K562 (cell line): Measurements from ENCODE around the gene MAD1L1.

Experiments used
- CTCF ChIP-seq, 3 experiments: IDR thresholded peaks in 2 of 3; conservative IDR thresholded peaks in 1 of 3; 2 replicates each; pipeline ENCODE4 v1.5.1; 2011 to 2012; ENCODE audit warnings: low read length in 3 of 3, mild to moderate bottlenecking in 3 of 3, control low read depth in 2 of 3, improper control_type of control experiment in 1 of 3, inconsistent platforms in 1 of 3, low read depth in 1 of 3, mixed read lengths in 1 of 3, moderate library complexity in 1 of 3; ENCODE audit not compliant: insufficient read depth in 2 of 3
- EP400 ChIP-seq: fragments of 450-650 bp; IDR thresholded peaks from 2 replicates; pipeline ENCODE4 v1.6.1; 2017; ENCODE audit warnings: antibody characterized with exemption, mild to moderate bottlenecking, moderate library complexity
- MXI1 ChIP-seq: IDR thresholded peaks from 2 replicates; pipeline ENCODE4 v1.6.1; 2011; ENCODE audit warnings: low read depth, mild to moderate bottlenecking, improper control_type of control experiment, low read length
- NR2F6 ChIP-seq: fragments of 450-650 bp; formaldehyde crosslinking; IDR thresholded peaks from 2 replicates; pipeline ENCODE4 v1.4.0; 2020; ENCODE audit warnings: mild to moderate bottlenecking
- PATZ1 ChIP-seq: fragments of 250-450 bp; sonication (Bioruptor Pico); IDR thresholded peaks from 2 replicates; pipeline ENCODE4 v1.5.0; 2020; ENCODE audit warnings: mild to moderate bottlenecking, borderline replicate concordance
- POLR2A ChIP-seq: fragments of 450-650 bp; conservative IDR thresholded peaks from 2 replicates; pipeline ENCODE4 v1.6.1; 2016
- POLR2AphosphoS5 ChIP-seq: IDR thresholded peaks from 2 replicates; pipeline ENCODE4 v1.6.1; 2011; ENCODE audit warnings: mild to moderate bottlenecking, low read depth, low read length, moderate library complexity; ENCODE audit not compliant: control insufficient read depth, insufficient read depth
- SIN3A ChIP-seq, 2 experiments: fragments of 150-350 bp in 1 of 2; IDR thresholded peaks; 2 replicates each; pipeline ENCODE4 v1.6.1; 2011 to 2016; ENCODE audit warnings: borderline replicate concordance in 2 of 2, low read depth in 2 of 2, low read length in 2 of 2, mild to moderate bottlenecking in 2 of 2, moderate library complexity in 2 of 2; ENCODE audit not compliant: control insufficient read depth in 1 of 2
- SMAD2 ChIP-seq: fragments of 150-350 bp; IDR thresholded peaks from 2 replicates; pipeline ENCODE4 v1.6.1; 2014; ENCODE audit warnings: low read depth, mild to moderate bottlenecking, low read length
- SPI1 ChIP-seq: IDR thresholded peaks from 2 replicates; pipeline ENCODE4 v1.6.1; 2011; ENCODE audit warnings: low read depth, low read length, control low read depth, borderline replicate concordance
- ZFP36 ChIP-seq: fragments of 150-350 bp; IDR thresholded peaks from 2 replicates; pipeline ENCODE4 v1.6.1; 2018; ENCODE audit warnings: low read length, low read depth; ENCODE audit not compliant: partially characterized antibody

- TF ChIP-seq CTCF (IDR thresholded peaks at IDR 0.05 in 2 of 3, conservative IDR thresholded peaks at IDR 0.05 in 1 of 3; ENCODE audit: insufficient read depth in 2 of 3, low read depth in 1 of 3, low read length in 3 of 3) (no peak), SMAD2 (no peak), MXI1 (no peak), SPI1 (no peak), POLR2AphosphoS5 (no peak), PATZ1 (CRISPR knock-in tag) (no peak), ZFP36 (no peak), POLR2A (no peak), EP400 (no peak), NR2F6 (no peak), SIN3A (IDR thresholded peaks at IDR 0.05; ENCODE audit: borderline replicate concordance in 2 of 2, control insufficient read depth in 1 of 2, low read depth in 2 of 2, low read length in 2 of 2) (no peak)
Observed at GRCh38 chr7:1940863-1941262, 291.9 kb downstream of the MAD1L1 start.
